NT2/D1 (cell line): ENCODE results near the gene C5orf15.

Experiments used
- SUZ12 ChIP-seq: IDR thresholded peaks from 2 replicates; pipeline ENCODE4 v1.6.1; 2011; ENCODE audit not compliant: insufficient read length, insufficient read depth; ENCODE audit errors: extremely low read depth
- YY1 ChIP-seq: IDR thresholded peaks from 2 replicates; pipeline ENCODE4 v1.6.1; 2011; ENCODE audit not compliant: insufficient read length, insufficient read depth
- ZNF274 ChIP-seq: IDR thresholded peaks from 2 replicates; pipeline ENCODE4 v1.6.1; 2011; ENCODE audit warnings: mild to moderate bottlenecking, low read depth, low read length

DNA sequence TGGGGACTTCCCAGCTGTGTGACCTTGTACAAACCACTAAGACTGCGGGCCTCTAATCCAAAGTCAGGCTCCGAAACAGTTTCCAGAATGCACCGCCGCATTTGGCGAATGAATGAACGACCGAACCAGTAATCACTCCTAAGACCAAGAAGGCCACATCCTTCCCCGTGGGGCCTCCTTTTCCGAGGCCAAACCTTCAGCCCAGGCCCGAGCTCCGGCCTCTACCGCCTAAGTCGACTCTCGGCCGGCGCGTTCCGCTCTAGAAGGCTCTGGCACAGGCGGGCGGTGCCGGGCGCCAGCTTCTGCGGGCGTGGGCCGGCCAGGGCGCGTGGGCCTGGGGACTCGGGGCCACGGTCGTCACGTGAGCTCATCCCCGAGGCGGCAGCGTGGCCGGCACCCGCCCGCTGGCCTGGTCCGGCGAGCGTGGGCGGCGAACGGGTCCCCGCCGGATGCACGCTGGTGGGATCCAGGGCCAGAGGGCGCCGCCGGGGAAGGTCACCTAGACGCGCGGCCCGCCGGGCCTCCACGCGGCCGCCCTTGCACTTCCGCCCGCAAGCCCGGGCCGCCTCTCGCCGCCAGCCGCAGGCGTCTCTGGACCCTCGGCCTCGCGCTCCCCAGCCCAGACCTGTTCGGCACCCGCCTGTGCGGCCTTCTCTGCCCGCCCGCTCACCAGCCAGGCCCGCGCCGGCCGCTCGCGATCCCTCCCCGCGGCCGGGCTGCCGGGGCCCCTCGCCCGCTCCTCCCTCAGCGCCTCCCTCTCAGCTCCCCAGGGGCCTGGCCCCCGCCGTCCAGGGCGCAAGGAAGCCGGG lies 35.6 kb upstream of the C5orf15 start:
- TF ChIP-seq YY1 (no peak), ZNF274 (no peak), SUZ12 (no peak)
